GM19468 (cell line): ENCODE measurements around the gene TENM4.

ENCODE experiments used
- ATAC-seq: cut with Tn5 transposase; IDR thresholded peaks from one replicate; pipeline ENCODE4 v1.9.1; 2021; ENCODE audit warnings: mild to moderate bottlenecking, moderate library complexity, moderate number of reproducible peaks; ENCODE audit not compliant: unreplicated experiment; ENCODE audit errors: extremely low read depth

Gene TENM4

GRCh38 chr11:79159657-79160450, 281.0 kb downstream of the TENM4 start:
- ATAC-seq, result no peak

DNA sequence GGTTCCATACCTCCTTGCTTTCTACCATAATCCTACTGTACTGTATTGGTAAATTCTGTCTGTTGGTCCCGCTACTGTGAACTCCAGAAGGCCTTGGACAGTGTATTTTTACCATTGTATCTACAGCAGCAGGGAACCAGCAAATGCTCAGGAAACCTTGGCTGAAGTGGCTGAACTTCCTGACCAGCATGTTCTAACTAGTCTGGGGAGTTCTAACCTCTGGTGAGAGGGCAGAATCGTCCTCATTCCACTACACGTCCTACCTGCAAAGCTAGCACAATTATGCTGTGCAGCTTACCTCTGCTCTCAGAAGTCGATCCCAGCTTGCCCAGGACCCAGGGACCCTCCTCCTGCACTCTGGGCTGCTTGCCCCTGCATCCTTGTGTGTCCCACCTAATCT, 283.1 kb downstream of the TENM4 start:
- ATAC-seq, result no peak

GRCh38 chr11:79156031-79156430, 284.8 kb downstream of the TENM4 start:
- no peak for ATAC-seq

- ATAC-seq, result no peak
Observed at GRCh38 chr11:79155237-79155636, 285.6 kb downstream of the TENM4 start.

GRCh38 chr11:79152511-79152910, 288.3 kb downstream of the TENM4 start:
- ATAC-seq, result no peak

GRCh38 chr11:79151396-79151795, 289.4 kb downstream of the TENM4 start:
- ATAC-seq, result no peak

- ATAC-seq, result no peak
Observed at GRCh38 chr11:79150966-79151365, 289.9 kb downstream of the TENM4 start.

DNA sequence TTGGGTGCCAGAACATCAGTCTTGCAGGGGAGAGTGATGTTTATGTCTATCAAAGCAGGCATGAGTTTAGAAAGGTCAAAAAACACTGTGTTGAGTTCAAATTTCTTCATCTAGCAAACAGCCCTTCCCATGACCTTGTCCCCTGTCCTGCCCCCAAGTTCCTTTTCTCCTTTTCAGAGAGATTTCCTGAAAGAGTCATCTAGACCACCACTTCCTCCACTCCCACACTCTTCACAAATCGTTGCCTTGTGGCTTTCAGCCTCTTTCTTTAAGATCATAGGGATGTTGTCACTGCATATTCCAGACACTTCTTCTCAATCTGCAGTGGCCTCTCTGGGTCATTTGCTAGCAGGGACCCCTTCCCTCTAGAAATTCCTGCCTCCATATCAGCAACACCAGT, 290.5 kb downstream of the TENM4 start:
- ATAC-seq, result no peak

DNA sequence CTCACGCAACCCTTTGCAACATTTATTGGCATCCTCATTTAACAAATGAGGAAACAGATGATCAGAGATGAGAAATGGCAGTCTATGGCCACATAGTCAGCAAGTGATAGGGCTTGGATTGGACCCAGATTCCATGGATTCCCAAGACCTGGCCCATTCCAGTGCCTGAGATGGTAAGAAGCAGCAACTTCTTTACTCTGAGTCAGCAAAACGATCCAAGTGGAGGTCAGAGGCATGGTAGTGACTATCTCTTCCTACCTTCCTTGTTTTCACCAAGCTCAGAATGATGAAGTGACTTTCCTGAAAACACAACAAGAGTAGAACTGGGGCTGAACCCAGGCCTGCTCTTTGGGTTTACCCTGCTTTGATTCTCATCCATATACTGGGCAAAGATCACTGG, 293.1 kb downstream of the TENM4 start:
- no peak for ATAC-seq

GRCh38 chr11:79147011-79147410, 293.8 kb downstream of the TENM4 start:
- ATAC-seq, result no peak

DNA sequence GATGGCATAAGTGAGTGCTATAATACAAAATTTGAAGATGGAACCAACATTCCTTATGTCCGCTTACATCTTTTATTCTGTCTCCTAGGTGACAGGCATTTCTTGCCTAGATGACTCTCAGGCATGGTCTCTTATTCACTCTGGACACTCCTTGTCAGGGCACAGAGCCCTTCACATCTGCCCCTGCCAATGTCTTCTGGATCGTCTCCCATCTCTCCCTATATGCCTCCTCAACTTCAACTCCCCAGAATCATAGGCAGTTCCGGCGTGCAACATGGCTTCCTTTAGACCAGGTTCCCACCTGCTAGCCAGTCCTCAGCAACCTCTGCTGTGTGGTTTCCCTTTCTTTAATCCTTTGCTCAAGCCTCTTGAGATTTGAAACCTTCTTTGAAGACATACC, 300.9 kb downstream of the TENM4 start:
- no peak for ATAC-seq

DNA sequence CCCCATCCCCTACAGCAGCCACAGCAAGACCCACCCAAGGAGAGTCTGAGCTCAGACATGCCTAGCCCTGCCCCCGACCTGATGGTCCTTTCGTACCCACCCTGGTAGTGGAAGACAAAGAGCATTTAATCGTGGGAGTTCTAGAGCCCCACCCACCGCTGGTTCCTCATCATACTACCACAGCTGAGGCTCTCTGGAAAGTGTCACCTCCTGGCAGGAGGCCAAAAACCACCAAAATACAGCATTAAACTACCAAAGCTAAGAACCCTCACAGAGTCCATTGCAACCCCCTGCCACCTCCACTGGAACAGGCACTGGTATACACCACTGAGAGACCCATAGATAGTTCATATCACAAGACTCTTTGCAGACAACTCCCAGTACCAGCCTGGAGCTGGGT, 311.1 kb downstream of the TENM4 start:
- no peak for ATAC-seq

GRCh38 chr11:79128291-79128690, 312.5 kb downstream of the TENM4 start:
- ATAC-seq, result no peak

DNA sequence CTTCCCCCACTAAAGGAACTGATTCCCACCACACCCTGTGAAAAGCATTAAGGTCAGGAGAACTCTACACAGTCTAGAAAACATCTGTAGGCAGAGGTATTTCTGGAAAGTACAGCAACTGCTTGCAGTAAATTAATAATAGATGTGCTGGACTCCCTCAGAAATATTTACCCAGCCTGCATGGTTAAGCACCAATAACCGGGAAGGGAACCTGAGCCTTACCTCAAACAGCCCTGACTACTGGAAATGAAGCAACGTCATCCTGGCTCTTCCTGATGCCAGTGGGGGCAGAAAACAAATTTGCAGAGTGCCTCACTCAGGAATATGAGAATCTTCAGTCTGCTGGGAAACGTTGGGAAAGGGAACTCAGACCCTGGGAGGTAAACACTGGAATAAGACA, 318.1 kb downstream of the TENM4 start:
- ATAC-seq, result no peak

- ATAC-seq, result no peak
Observed at GRCh38 chr11:79121351-79121750, 319.5 kb downstream of the TENM4 start.

GRCh38 chr11:79119491-79120284, 321.1 kb downstream of the TENM4 start:
- ATAC-seq, result no peak

DNA sequence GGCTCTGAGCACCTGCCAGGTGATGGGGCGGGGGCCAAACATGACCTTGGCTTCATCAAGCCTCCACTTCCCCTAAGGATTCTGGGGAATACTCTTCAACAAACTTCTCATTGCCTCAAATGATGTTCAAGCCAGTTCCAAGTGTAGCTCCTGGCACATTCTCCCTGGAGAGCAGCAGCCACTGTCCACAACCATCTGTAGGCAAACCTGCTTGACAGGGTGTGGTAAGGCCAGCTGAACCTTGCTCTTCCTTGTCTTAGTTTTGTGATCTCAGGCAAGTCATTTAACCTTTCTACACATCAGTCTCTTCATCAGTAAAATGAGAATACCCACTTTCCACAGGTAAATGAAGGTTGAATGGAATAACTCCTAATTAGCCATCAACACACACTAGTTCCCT, 323.3 kb downstream of the TENM4 start:
- ATAC-seq, result no peak

DNA sequence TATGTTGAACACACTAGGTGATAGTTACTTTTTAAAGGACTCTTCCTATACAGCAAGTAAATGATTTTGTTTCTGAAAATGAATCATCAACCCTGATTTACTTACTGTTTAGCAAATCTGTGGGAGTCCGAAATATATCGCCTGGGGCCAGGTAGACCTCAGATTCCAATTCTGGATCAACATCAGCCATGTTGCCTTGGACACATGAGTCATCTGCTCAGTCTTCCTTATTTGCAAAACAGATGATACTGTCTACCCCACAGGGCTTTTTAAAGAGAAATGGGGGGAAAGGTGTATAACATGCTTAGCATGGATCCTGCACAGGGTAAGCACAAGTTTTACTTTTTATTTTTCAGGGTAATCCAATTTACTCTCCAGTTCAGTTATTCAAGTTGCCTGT, 324.2 kb downstream of the TENM4 start:
- no peak for ATAC-seq

DNA sequence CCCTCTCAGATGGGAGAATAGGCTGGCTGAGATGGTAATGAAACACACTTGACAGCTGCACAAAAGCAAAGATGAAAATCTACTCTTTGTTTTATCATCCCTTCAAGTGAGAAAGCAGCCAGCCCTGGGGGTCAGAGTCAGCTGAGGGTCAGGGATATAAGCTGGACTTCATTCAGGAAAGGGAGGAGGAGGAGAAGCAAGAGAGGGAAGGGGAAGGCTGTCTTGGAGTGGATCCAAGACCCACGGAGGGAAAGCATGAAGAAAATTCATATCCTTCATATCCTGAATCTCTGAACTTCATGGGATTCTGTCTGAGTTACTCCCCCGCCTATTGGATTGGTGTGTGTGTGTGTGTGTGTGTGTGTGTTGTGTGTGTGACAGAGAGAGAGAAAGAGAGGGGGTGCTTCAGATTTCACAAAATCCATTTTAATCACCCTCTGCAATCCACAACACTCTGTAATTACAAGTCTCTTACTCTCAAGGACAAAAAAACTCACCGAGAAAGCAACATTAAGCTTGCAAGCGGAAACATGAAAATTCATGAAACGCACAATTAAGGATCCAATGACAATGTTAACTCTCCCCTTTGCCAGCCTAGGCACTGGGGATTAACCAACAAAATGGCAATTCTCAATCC, 327.7 kb downstream of the TENM4 start:
- no peak for ATAC-seq

- no peak for ATAC-seq
Observed at GRCh38 chr11:79110796-79111195, 330.0 kb downstream of the TENM4 start.

DNA sequence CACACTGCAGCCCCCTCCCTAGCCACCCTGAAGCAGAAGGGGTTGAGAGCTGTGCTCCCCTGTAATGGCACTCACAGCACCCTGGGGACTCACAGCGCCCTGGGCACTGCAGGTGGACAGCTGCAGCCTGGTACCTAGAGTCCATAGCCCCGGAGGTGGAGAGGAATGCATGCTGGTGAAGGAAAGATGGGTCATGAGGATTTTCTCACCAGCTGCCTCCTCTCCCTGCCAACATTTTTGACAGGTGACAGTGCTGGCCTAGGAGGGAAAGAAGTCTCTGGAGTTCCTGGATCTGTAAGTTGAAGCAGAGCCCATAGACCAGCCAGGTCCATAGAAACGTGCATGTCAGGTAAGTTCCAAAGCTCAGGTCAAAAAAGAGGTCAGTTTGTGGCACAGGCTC, 330.5 kb downstream of the TENM4 start:
- ATAC-seq, result no peak
